Measurements from ENCODE around the gene FAM53C.
A peak's percentile ranks its signal among the peaks of the same experiment; 100 is the strongest.
"Not testable (repeated sequence)": the region's sequence is repeated elsewhere in the genome, so short reads cannot be mapped to it uniquely, and the experiment has no call there.

Gene FAM53C

GRCh38 chr5:138337685-138338410 is at the start of gene FAM53C:
FAM53C (plus strand) TSS chr5:138338266; CDS start chr5:138341336, 3,070 bp downstream.
- peak; percentile 98 for DNase-seq

- no peak for DNase-seq
Measured at GRCh38 chr5:138289296-138289695, 48.8 kb upstream of the FAM53C start.

DNA sequence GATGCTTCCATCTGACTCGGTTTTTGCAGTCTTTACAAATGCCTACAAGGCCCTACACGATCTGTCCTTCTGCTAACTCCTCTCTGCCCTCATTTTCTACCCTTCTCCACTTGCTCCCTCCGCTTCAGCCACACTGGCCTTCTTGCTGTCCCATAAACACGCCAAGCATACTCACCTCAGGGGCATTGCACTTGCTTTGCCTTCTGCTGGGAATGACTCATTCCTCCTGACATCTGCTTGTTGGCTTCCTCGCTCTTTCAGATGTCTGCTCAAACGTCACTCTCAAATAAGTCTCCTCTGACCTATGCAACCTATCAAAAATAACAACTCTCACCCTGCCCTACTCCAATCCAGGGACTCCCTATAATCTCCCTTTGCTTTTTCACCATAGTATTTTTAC is 34.7 kb upstream of the FAM53C start:
- DNase-seq = no peak

DNA sequence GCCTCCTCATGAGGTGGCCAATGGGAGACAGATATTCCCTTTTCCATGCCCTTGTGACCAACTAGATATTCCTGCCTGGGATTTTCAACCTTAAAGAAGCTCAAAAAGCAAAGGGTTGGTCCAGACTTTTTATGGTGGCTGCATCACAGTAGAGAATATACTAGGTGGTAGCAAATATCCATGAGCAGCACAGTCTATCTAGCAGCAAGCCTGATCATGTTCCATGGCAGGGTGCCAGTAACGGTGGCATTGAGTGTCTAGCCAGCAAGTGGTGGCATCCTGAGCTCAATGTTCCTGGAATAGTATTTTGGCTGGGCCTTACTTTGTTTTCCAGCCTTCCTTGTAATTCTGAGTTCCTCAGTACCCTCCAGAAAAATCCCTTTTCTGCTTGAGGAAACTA is 32.3 kb upstream of the FAM53C start:
- no peak for DNase-seq

- DNase-seq = no peak
Measured at GRCh38 chr5:138315751-138316278, 22.3 kb upstream of the FAM53C start.

- no peak for DNase-seq
Measured at GRCh38 chr5:138316355-138316754, 21.7 kb upstream of the FAM53C start.

DNA sequence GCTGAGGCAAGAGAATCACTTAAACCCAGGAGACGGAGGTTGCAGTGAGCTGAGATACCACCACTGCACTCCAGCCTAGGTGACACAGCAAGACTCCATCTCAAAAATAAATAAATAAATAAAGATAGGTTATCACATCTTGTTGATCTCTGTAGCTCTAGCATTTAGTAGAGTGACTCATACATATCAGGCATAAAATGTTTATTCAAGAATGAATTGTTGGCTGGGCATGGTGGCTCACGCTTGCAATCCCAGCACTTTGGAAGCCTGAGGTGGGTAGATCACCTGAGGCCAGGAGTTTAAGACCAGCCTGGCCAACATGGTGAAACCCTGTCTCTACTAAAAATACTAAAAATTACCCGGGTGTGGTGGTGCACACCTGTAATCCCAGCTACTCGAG is 19.9 kb upstream of the FAM53C start:
- not testable (repeated sequence) for DNase-seq

- no peak for DNase-seq
Measured at GRCh38 chr5:138330813-138331448, 7.1 kb upstream of the FAM53C start.

- peak; percentile 97 for DNase-seq
Measured at GRCh38 chr5:138331449-138332368, 6.4 kb upstream of the FAM53C start, which contains the start of gene CDC25C. CDC25C (minus strand) TSS chr5:138331804; CDS start chr5:138331180, 624 bp downstream.

GRCh38 chr5:138334867-138335447 is 3.1 kb upstream of the FAM53C start:
- DNase-seq = no peak

DNA sequence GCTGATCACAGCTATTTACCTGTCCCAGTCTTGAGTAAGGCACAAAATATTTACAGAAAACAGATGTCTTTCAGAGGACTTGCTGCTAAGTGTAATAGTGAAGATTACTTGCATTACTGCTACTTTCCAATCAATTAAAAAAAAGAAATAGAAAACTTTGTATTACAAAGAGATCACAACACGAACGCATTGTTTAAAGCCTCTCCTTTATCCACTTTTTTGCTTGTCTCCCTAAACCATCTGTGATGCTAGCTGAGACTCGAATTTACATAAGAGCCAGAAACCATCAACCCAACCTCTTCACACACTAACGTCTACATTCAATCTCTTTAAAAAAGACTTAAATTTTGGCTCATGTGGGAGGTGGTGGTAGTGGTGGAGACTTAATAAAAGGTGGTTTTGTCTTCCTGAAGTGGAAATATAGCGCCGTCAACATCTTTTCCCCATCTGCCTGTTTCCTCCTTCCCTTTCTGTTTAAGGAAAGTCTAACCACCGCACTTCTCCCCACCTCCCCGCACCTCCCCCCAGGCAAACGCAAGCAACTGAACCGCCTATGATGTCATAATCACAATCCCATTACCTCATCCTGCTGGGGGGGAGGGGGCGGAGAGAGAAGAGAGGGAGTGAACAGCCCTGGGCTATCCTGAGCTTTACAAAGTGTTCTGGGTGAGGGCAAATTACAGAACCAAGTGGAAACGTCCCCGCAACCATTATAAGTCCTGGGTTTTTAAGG is 948 bp upstream of the FAM53C start:
- DNase-seq = no peak

- DNase-seq = peak; percentile 57
Measured at GRCh38 chr5:138338411-138339090, 485 bp downstream of the FAM53C start.

DNA sequence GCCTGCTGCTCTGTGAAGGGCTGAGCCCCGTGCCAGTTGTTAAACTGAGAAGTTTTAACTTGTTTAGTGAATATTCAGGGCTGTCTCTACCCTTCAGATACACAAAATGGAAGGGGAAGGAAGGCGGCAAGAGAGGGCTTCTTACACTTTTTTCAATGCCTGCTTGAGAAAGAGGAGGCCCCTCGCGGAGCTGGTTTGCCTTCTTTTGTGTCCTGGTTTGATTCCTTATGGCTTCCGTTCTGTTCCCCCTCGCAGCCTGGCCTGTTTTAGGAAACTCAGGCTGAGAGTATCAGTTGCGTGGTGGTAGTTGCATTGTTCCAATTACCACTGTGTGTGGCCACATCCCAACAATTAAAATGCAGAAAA is 1.0 kb downstream of the FAM53C start:
- no peak for DNase-seq

- no peak for DNase-seq
Measured at GRCh38 chr5:138339464-138339863, 1.4 kb downstream of the FAM53C start.

DNA sequence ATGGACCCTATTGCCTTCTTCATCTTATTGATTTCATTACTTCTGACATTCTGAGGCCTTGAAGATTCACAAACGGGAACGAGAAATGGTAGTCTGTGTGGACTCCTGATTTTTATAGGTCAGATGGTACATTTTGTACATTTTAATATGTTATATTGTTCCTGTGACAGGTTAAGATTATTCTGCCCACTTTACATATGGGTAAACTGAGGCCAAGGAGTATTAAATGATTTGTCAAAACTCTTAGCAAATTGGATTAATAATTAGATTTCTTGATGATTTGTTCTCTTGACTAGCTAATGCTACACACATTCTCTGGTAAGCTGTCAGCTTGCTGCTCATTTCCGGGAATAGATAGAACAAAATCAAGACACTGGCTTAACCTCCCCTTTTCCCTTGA is 1.9 kb downstream of the FAM53C start:
- DNase-seq = no peak

- no peak for DNase-seq
Measured at GRCh38 chr5:138344887-138345622, 7.0 kb downstream of the FAM53C start.

GRCh38 chr5:138346889-138347288 is 8.8 kb downstream of the FAM53C start:
- no peak for DNase-seq

DNA sequence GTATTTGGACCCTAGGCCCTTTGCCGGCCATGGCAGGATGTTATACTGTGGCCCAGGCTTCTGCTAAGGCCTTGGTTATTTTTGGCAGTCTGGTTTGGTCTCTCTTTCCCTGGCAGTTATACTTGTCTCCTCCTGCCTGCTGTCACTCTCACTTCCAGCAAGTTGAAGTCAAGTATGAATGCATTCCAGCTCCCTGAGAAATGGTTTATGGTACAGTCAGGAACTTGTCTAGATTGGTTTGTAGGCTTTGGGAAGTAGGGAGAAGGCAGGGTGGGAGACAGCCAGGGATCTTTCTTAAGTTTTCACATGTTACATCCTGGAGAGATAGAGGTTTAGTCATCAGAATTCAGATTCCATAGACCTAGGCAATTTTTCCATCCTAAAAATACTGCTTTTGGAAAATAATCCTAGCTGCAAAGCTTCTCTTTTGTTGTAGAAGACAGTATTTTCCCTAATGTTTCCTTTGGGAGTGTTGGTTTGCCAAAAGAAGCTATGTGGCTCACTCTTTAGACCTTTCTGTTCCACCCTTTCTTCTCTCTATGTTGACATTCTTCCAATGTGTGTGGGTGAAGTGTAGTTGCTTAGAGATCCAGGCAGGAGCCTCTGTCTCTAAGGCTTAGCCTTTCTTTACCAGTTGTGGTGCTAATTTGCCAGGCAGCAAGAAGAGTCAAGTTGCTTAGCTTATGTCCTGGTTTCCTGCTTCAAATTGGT is 11.9 kb downstream of the FAM53C start:
- no peak for DNase-seq

DNA sequence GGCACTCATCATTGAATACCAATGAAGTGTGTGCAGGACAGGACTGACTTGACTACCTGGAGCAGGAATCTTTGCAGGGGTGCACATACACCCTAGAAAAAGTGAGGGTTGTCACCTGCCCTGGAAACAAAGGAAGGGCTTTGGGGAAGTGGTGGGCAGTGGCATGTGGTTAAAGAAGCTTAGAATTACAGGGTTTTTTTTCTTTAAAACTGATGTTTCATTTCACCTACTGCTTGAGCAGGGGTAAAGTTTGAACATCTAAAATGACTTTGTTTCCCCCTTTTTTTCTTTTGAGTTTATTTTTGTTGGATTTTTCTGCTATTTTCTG is 12.5 kb downstream of the FAM53C start:
- no peak for DNase-seq

DNA sequence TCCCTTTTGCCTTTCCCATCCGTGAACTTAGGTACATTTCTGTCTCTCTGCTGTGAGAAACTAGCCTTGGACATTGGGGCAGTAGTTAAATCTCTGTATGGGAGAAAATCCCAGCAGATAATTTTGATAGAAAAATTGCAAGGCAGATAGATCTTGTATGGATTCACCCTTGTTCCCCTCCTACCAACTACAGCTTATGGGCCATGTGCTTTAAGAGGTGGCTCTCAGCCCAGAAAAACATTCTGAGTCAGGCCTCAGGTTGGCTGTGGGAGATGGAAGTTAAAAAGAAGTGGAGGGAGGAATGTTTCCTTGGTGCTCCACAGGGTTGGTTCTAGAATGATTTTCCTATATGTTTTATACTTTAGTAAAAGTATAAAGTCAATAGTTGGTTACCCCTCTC is 13.0 kb downstream of the FAM53C start:
- DNase-seq = no peak

Measured in activated CD8-positive, alpha-beta memory T cell treated with anti-CD3 and anti-CD28 coated beads, Interleukin-2, amount 50 U/mL, for 48 hours (primary cell).